HG03520 (cell line): ENCODE results near the gene CGB8.

ENCODE experiments used
- ATAC-seq: cut with Tn5 transposase; IDR thresholded peaks from one replicate; pipeline ENCODE4 v1.9.1; 2021; ENCODE audit warnings: mild to moderate bottlenecking, moderate library complexity; ENCODE audit not compliant: unreplicated experiment

The CGB8 gene

GRCh38 chr19:49010453-49010852, 38.5 kb downstream of the CGB8 start:
- no peak for ATAC-seq

GRCh38 chr19:49009828-49010227, 39.1 kb downstream of the CGB8 start:
- no peak for ATAC-seq

GRCh38 chr19:49006905-49007304, 42.0 kb downstream of the CGB8 start:
- ATAC-seq = no peak

- ATAC-seq = no peak
Observed at GRCh38 chr19:49004964-49005614, 43.8 kb downstream of the CGB8 start.

- ATAC-seq = no peak
Observed at GRCh38 chr19:49004133-49004532, 44.8 kb downstream of the CGB8 start.

- ATAC-seq = no peak
Observed at GRCh38 chr19:48999481-49000325, 49.2 kb downstream of the CGB8 start.

GRCh38 chr19:48997972-48998371, 50.9 kb downstream of the CGB8 start:
- no peak for ATAC-seq
